Measurements from ENCODE around the gene EID3.
A peak's percentile ranks its signal among the peaks of the same experiment; 100 is the strongest.
"Not testable (repeated sequence)": the region's sequence is repeated elsewhere in the genome, so short reads cannot be mapped to it uniquely, and the experiment has no call there.

The EID3 gene

GRCh38 chr12:104303538-104304151 is at the start of gene EID3:
Gene EID3 (plus strand): TSS chr12:104303739. CDS start chr12:104303935, 196 bp downstream.
- peak within 1 kb of the TSS; percentile 97 for H3K27ac Mint-ChIP-seq

GRCh38 chr12:104257913-104258472 is 45.5 kb upstream of the EID3 start:
- H3K27me3 Mint-ChIP-seq: no peaks in the 10 kb centered on the region
- no peaks in the 10 kb centered on the region for H3K36me3 Mint-ChIP-seq
- no peaks in the 10 kb centered on the region for H3K9me3 Mint-ChIP-seq
- no peak overlapping the region for H3K4me3 Mint-ChIP-seq
- DNase-seq (no peak), ATAC-seq (replicated peaks) (peak; percentile 58 to 65)
- H3K4me1 Mint-ChIP-seq: peaks cover 3 to 7% of the 10 kb centered on the region in 2 donors
- no peak overlapping the region for H3K27ac Mint-ChIP-seq

More at GRCh38 chr12:104303538-104304151, at the start of gene EID3:
- ATAC-seq (replicated peaks) (peak; percentile 99), DNase-seq (peak; percentile 83)
- Mint-ChIP-seq H3K9me3 (no peaks in the 10 kb centered on the region), H3K4me1 (peaks cover 37 to 75% of the 10 kb centered on the region in 2 donors), H3K27me3 (no peaks in the 10 kb centered on the region), H3K4me3 (peak within 1 kb of the TSS; percentile 94 to 96), H3K36me3 (peaks cover 35 to 71% of the 10 kb centered on the region in 2 donors)

- Mint-ChIP-seq H3K4me1 (peaks cover 2 to 3% of the 10 kb centered on the region in 2 donors), H3K27ac (no peak overlapping the region), H3K27me3 (no peaks in the 10 kb centered on the region), H3K9me3 (no peaks in the 10 kb centered on the region), H3K4me3 (no peak overlapping the region), H3K36me3 (no peaks in the 10 kb centered on the region)
- no peak for ATAC-seq (replicated peaks)
- DNase-seq: no peak
Observed at GRCh38 chr12:104258476-104259067, 45.0 kb upstream of the EID3 start.

GRCh38 chr12:104263026-104263425 is 40.5 kb upstream of the EID3 start:
- no peaks in the 10 kb centered on the region for H3K36me3 Mint-ChIP-seq
- H3K4me1 Mint-ChIP-seq: peaks cover 0 to under 1% of the 10 kb centered on the region in 2 donors
- no peak overlapping the region for H3K4me3 Mint-ChIP-seq
- no peaks in the 10 kb centered on the region for H3K9me3 Mint-ChIP-seq
- no peaks in the 10 kb centered on the region for H3K27me3 Mint-ChIP-seq
- ATAC-seq (replicated peaks) (no peak), DNase-seq (no peak)
- no peak overlapping the region for H3K27ac Mint-ChIP-seq

- Mint-ChIP-seq H3K9me3 (no peaks in the 10 kb centered on the region), H3K4me3 (no peak overlapping the region), H3K4me1 (no peaks in the 10 kb centered on the region), H3K27me3 (no peaks in the 10 kb centered on the region), H3K36me3 (no peaks in the 10 kb centered on the region), H3K27ac (no peak overlapping the region)
- ATAC-seq (replicated peaks) (no peak), DNase-seq (no peak)
Observed at GRCh38 chr12:104263580-104264358, 39.8 kb upstream of the EID3 start.

GRCh38 chr12:104265436-104265835 is 38.1 kb upstream of the EID3 start:
- H3K27me3 Mint-ChIP-seq; H3K36me3 Mint-ChIP-seq; DNase-seq; H3K9me3 Mint-ChIP-seq; H3K4me1 Mint-ChIP-seq; H3K27ac Mint-ChIP-seq; ATAC-seq (replicated peaks); H3K4me3 Mint-ChIP-seq: not testable (repeated sequence)

- no peaks in the 10 kb centered on the region for H3K9me3 Mint-ChIP-seq
- no peak overlapping the region for H3K27ac Mint-ChIP-seq
- ATAC-seq (replicated peaks) (no peak), DNase-seq (no peak)
- peaks cover 7 to 14% of the 10 kb centered on the region in 2 donors for H3K4me1 Mint-ChIP-seq
- H3K36me3 Mint-ChIP-seq: no peaks in the 10 kb centered on the region
- H3K4me3 Mint-ChIP-seq: no peak overlapping the region
- H3K27me3 Mint-ChIP-seq: no peaks in the 10 kb centered on the region
Observed at GRCh38 chr12:104272938-104273337, 30.6 kb upstream of the EID3 start.

GRCh38 chr12:104273503-104273902 is 30.0 kb upstream of the EID3 start:
- Mint-ChIP-seq H3K27ac (no peak overlapping the region), H3K36me3 (no peaks in the 10 kb centered on the region), H3K9me3 (no peaks in the 10 kb centered on the region), H3K4me1 (peaks cover 7 to 14% of the 10 kb centered on the region in 2 donors), H3K27me3 (no peaks in the 10 kb centered on the region), H3K4me3 (no peak overlapping the region)
- DNase-seq (no peak), ATAC-seq (replicated peaks) (no peak)

GRCh38 chr12:104274811-104275210 is 28.7 kb upstream of the EID3 start:
- Mint-ChIP-seq H3K4me1 (peaks cover 7 to 14% of the 10 kb centered on the region in 2 donors), H3K9me3 (peaks cover 0 to 2% of the 10 kb centered on the region in 2 donors), H3K36me3 (no peaks in the 10 kb centered on the region), H3K27ac (no peak overlapping the region), H3K27me3 (peaks cover 0 to 6% of the 10 kb centered on the region in 2 donors), H3K4me3 (no peak overlapping the region)
- DNase-seq (no peak), ATAC-seq (replicated peaks) (no peak)

GRCh38 chr12:104275689-104276088 is 27.9 kb upstream of the EID3 start:
- H3K9me3 Mint-ChIP-seq: peaks cover 0 to 2% of the 10 kb centered on the region in 2 donors
- H3K36me3 Mint-ChIP-seq: no peaks in the 10 kb centered on the region
- no peak overlapping the region for H3K27ac Mint-ChIP-seq
- peaks cover 7 to 14% of the 10 kb centered on the region in 2 donors for H3K4me1 Mint-ChIP-seq
- peaks cover 0 to 6% of the 10 kb centered on the region in 2 donors for H3K27me3 Mint-ChIP-seq
- DNase-seq (no peak), ATAC-seq (replicated peaks) (peak; percentile 50 to 68)
- peak overlapping the region; percentile 72 to 73 for H3K4me3 Mint-ChIP-seq

GRCh38 chr12:104276273-104277131 is 27.0 kb upstream of the EID3 start:
- Mint-ChIP-seq H3K27me3 (peaks cover 0 to 12% of the 10 kb centered on the region in 2 donors), H3K27ac (peak overlapping the region; percentile 86), H3K36me3 (no peaks in the 10 kb centered on the region), H3K4me3 (peak overlapping the region; percentile 72 to 73), H3K4me1 (peaks cover 10 to 20% of the 10 kb centered on the region in 2 donors), H3K9me3 (peaks cover 0 to 2% of the 10 kb centered on the region in 2 donors)
- peak; percentile 89 to 91 for ATAC-seq (replicated peaks)
- peak; percentile 6 for DNase-seq

GRCh38 chr12:104279164-104279563 is 24.4 kb upstream of the EID3 start:
- Mint-ChIP-seq H3K4me3 (no peak overlapping the region), H3K9me3 (peaks cover 0 to 2% of the 10 kb centered on the region in 2 donors), H3K27ac (no peak overlapping the region), H3K27me3 (peaks cover 0 to 12% of the 10 kb centered on the region in 2 donors), H3K4me1 (peaks cover 10 to 20% of the 10 kb centered on the region in 2 donors), H3K36me3 (no peaks in the 10 kb centered on the region)
- DNase-seq (no peak), ATAC-seq (replicated peaks) (no peak)

- no peak for ATAC-seq (replicated peaks)
- no peak overlapping the region for H3K27ac Mint-ChIP-seq
- peaks cover 0 to 2% of the 10 kb centered on the region in 2 donors for H3K9me3 Mint-ChIP-seq
- no peak overlapping the region for H3K4me3 Mint-ChIP-seq
- DNase-seq: no peak
- no peaks in the 10 kb centered on the region for H3K36me3 Mint-ChIP-seq
- peaks cover 10 to 20% of the 10 kb centered on the region in 2 donors for H3K4me1 Mint-ChIP-seq
- peaks cover 0 to 12% of the 10 kb centered on the region in 2 donors for H3K27me3 Mint-ChIP-seq
Observed at GRCh38 chr12:104280111-104280510, 23.4 kb upstream of the EID3 start.

Data from stimulated activated naive B cell treated with anti-CD40 and anti-IgM and Interleukin-4, amounts not matched to agents 10 μg/mL and 1 μg/mL and 100 μg/mL, for 72 hours (primary cell).